ENCODE data around the gene JAG1. TPM values are rescaled to one million over a fixed set of nuclear protein-coding genes. Genes with fewer than 3 reads are reported as not detected.
"Not testable (repeated sequence)": the region's sequence is repeated elsewhere in the genome, so short reads cannot be mapped to it uniquely, and the experiment has no call there.

JAG1 gene
- total RNA-seq, 2 experiments from 2014 or later: 0.28 to 0.89 TPM

- no peaks in the 10 kb centered on the region for H3K27me3 Mint-ChIP-seq
- POLR2A ChIA-PET: no interaction called here
These were observed 46.9 kb downstream of the JAG1 start for GRCh38 chr20:10626896-10627295.

GRCh38 chr20:10625641-10626040 is 48.2 kb downstream of the JAG1 start:
- H3K4me3 Mint-ChIP-seq: no peak overlapping the region
- peaks cover 12% of the 10 kb centered on the region for H3K36me3 Mint-ChIP-seq
- ATAC-seq (ENCODE audit: low read depth): no peak
- H3K9me3 Mint-ChIP-seq: no peaks in the 10 kb centered on the region
- H3K27me3 Mint-ChIP-seq: no peaks in the 10 kb centered on the region
- no peak for DNase-seq
- H3K27ac Mint-ChIP-seq: no peak overlapping the region
- POLR2A ChIA-PET: no interaction called here
- no peaks in the 10 kb centered on the region for H3K4me1 Mint-ChIP-seq

More at GRCh38 chr20:10626896-10627295, 46.9 kb downstream of the JAG1 start:
- Mint-ChIP-seq H3K27ac (no peak overlapping the region), H3K9me3 (no peaks in the 10 kb centered on the region), H3K36me3 (peaks cover 11% of the 10 kb centered on the region), H3K4me3 (no peak overlapping the region), H3K4me1 (no peaks in the 10 kb centered on the region)
- DNase-seq (no peak), ATAC-seq (ENCODE audit: low read depth) (no peak)

GRCh38 chr20:10622657-10623418 is 51.0 kb downstream of the JAG1 start:
- no peak overlapping the region for H3K27ac Mint-ChIP-seq
- no peaks in the 10 kb centered on the region for H3K9me3 Mint-ChIP-seq
- DNase-seq (no peak), ATAC-seq (ENCODE audit: low read depth) (no peak)
- POLR2A ChIA-PET: no interaction called here
- no peaks in the 10 kb centered on the region for H3K27me3 Mint-ChIP-seq
- peaks cover 10% of the 10 kb centered on the region for H3K36me3 Mint-ChIP-seq
- no peak overlapping the region for H3K4me3 Mint-ChIP-seq
- H3K4me1 Mint-ChIP-seq: no peaks in the 10 kb centered on the region

- Mint-ChIP-seq H3K27me3 (no peaks in the 10 kb centered on the region), H3K9me3 (no peaks in the 10 kb centered on the region), H3K4me3 (no peak overlapping the region), H3K36me3 (peaks cover 13% of the 10 kb centered on the region), H3K27ac (no peak overlapping the region), H3K4me1 (no peaks in the 10 kb centered on the region)
- POLR2A ChIA-PET: no interaction called here
- DNase-seq: no peak
- ATAC-seq (ENCODE audit: low read depth): no peak
These were observed 52.6 kb downstream of the JAG1 start for GRCh38 chr20:10621149-10621548.

- H3K4me1 Mint-ChIP-seq: no peaks in the 10 kb centered on the region
- no peaks in the 10 kb centered on the region for H3K9me3 Mint-ChIP-seq
- no peaks in the 10 kb centered on the region for H3K27me3 Mint-ChIP-seq
- ATAC-seq (ENCODE audit: low read depth) (no peak), DNase-seq (no peak)
- POLR2A ChIA-PET: no interaction called here
- peaks cover 20% of the 10 kb centered on the region for H3K36me3 Mint-ChIP-seq
- no peak overlapping the region for H3K27ac Mint-ChIP-seq
- H3K4me3 Mint-ChIP-seq: no peak overlapping the region
These were observed 54.4 kb downstream of the JAG1 start for GRCh38 chr20:10619427-10619826.

- no peaks in the 10 kb centered on the region for H3K4me1 Mint-ChIP-seq
- no peak for ATAC-seq (ENCODE audit: low read depth)
- H3K27me3 Mint-ChIP-seq: no peaks in the 10 kb centered on the region
- peaks cover 15% of the 10 kb centered on the region for H3K36me3 Mint-ChIP-seq
- no peak for DNase-seq
- POLR2A ChIA-PET: no interaction called here
- H3K9me3 Mint-ChIP-seq: no peaks in the 10 kb centered on the region
- H3K4me3 Mint-ChIP-seq: no peak overlapping the region
- no peak overlapping the region for H3K27ac Mint-ChIP-seq
These were observed 55.1 kb downstream of the JAG1 start for GRCh38 chr20:10618611-10619245.

- H3K9me3 Mint-ChIP-seq; H3K27me3 Mint-ChIP-seq; DNase-seq; POLR2A ChIA-PET; H3K4me3 Mint-ChIP-seq; H3K4me1 Mint-ChIP-seq; ATAC-seq (ENCODE audit: low read depth); H3K27ac Mint-ChIP-seq: not testable (repeated sequence)
- H3K36me3 Mint-ChIP-seq: peaks cover 13% of the 10 kb centered on the region
These were observed 56.2 kb downstream of the JAG1 start for GRCh38 chr20:10617549-10618133.

GRCh38 chr20:10616212-10616611 is 57.6 kb downstream of the JAG1 start:
- H3K27me3 Mint-ChIP-seq: no peaks in the 10 kb centered on the region
- DNase-seq (no peak), ATAC-seq (ENCODE audit: low read depth) (no peak)
- H3K4me1 Mint-ChIP-seq: peaks cover 2% of the 10 kb centered on the region
- H3K36me3 Mint-ChIP-seq: peaks cover 12% of the 10 kb centered on the region
- H3K9me3 Mint-ChIP-seq: no peaks in the 10 kb centered on the region
- no peak overlapping the region for H3K4me3 Mint-ChIP-seq
- POLR2A ChIA-PET: no interaction called here
- H3K27ac Mint-ChIP-seq: no peak overlapping the region

- Mint-ChIP-seq H3K9me3 (no peaks in the 10 kb centered on the region), H3K4me3 (no peak overlapping the region), H3K36me3 (peaks cover 14% of the 10 kb centered on the region), H3K4me1 (peaks cover 4% of the 10 kb centered on the region), H3K27me3 (no peaks in the 10 kb centered on the region), H3K27ac (no peak overlapping the region)
- ATAC-seq (ENCODE audit: low read depth): no peak
- POLR2A ChIA-PET: no interaction called here
- no peak for DNase-seq
These were observed 59.9 kb downstream of the JAG1 start for GRCh38 chr20:10613911-10614310.

GRCh38 chr20:10613426-10613825 is 60.4 kb downstream of the JAG1 start:
- H3K27me3 Mint-ChIP-seq; DNase-seq; H3K4me3 Mint-ChIP-seq; ATAC-seq (ENCODE audit: low read depth); H3K9me3 Mint-ChIP-seq; H3K27ac Mint-ChIP-seq; H3K4me1 Mint-ChIP-seq; POLR2A ChIA-PET: not testable (repeated sequence)
- peaks cover 14% of the 10 kb centered on the region for H3K36me3 Mint-ChIP-seq

GRCh38 chr20:10611357-10611756 is 62.4 kb downstream of the JAG1 start:
- Mint-ChIP-seq H3K4me1 (peaks cover 4% of the 10 kb centered on the region), H3K9me3 (no peaks in the 10 kb centered on the region), H3K4me3 (no peak overlapping the region), H3K27ac (no peak overlapping the region), H3K36me3 (peaks cover 10% of the 10 kb centered on the region), H3K27me3 (no peaks in the 10 kb centered on the region)
- DNase-seq (no peak), ATAC-seq (ENCODE audit: low read depth) (no peak)
- POLR2A ChIA-PET: no interaction called here

GRCh38 chr20:10610251-10610650 is 63.5 kb downstream of the JAG1 start:
- ATAC-seq (ENCODE audit: low read depth) (no peak), DNase-seq (no peak)
- peaks cover 4% of the 10 kb centered on the region for H3K4me1 Mint-ChIP-seq
- H3K9me3 Mint-ChIP-seq: no peaks in the 10 kb centered on the region
- no peaks in the 10 kb centered on the region for H3K27me3 Mint-ChIP-seq
- peaks cover 5% of the 10 kb centered on the region for H3K36me3 Mint-ChIP-seq
- POLR2A ChIA-PET: no interaction called here
- H3K4me3 Mint-ChIP-seq: no peak overlapping the region
- no peak overlapping the region for H3K27ac Mint-ChIP-seq

GRCh38 chr20:10609770-10610169 is 64.0 kb downstream of the JAG1 start:
- H3K36me3 Mint-ChIP-seq: peaks cover 4% of the 10 kb centered on the region
- H3K27ac Mint-ChIP-seq: no peak overlapping the region
- H3K27me3 Mint-ChIP-seq: no peaks in the 10 kb centered on the region
- DNase-seq: no peak
- POLR2A ChIA-PET: no interaction called here
- no peak for ATAC-seq (ENCODE audit: low read depth)
- H3K4me1 Mint-ChIP-seq: peaks cover 4% of the 10 kb centered on the region
- no peaks in the 10 kb centered on the region for H3K9me3 Mint-ChIP-seq
- no peak overlapping the region for H3K4me3 Mint-ChIP-seq

GRCh38 chr20:10609276-10609675 is 64.5 kb downstream of the JAG1 start:
- DNase-seq: no peak
- Mint-ChIP-seq H3K4me1 (peaks cover 4% of the 10 kb centered on the region), H3K9me3 (no peaks in the 10 kb centered on the region), H3K27ac (no peak overlapping the region), H3K36me3 (peaks cover 6% of the 10 kb centered on the region), H3K4me3 (no peak overlapping the region), H3K27me3 (no peaks in the 10 kb centered on the region)
- POLR2A ChIA-PET: no interaction called here
- ATAC-seq (ENCODE audit: low read depth): no peak

Measured in activated naive CD8-positive, alpha-beta T cell treated with anti-CD3 and anti-CD28 coated beads, Interleukin-2, amount 10 ng/mL, durations not matched to agents 7 days and 5 days (primary cell).